Measurements from ENCODE around the gene STARD4.

Gene STARD4

GRCh38 chr5:111512375-111513130 lies at the start of gene STARD4:
Gene STARD4 (minus strand): TSS chr5:111512535. CDS start chr5:111507433, 5,102 bp downstream.
- no peaks in the 10 kb centered on the region for H3K27me3 Mint-ChIP-seq
- H3K36me3 Mint-ChIP-seq: no peaks in the 10 kb centered on the region
- peak within 1 kb of the TSS; percentile 100 for H3K4me3 Mint-ChIP-seq
- DNase-seq (ENCODE audit: low spot score in 2 of 2) (peak; percentile 79 to 93), ATAC-seq (ENCODE audit: low read depth) (peak; percentile 92)
- peaks cover 18% of the 10 kb centered on the region for H3K4me1 Mint-ChIP-seq
- H3K27ac Mint-ChIP-seq: peak within 1 kb of the TSS; percentile 94
- no peaks in the 10 kb centered on the region for H3K9me3 Mint-ChIP-seq

- H3K4me1 Mint-ChIP-seq: no peaks in the 10 kb centered on the region
- no peak overlapping the region for H3K4me3 Mint-ChIP-seq
- H3K27ac Mint-ChIP-seq: no peak overlapping the region
- no peak for ATAC-seq (ENCODE audit: low read depth)
- peaks cover 10% of the 10 kb centered on the region for H3K27me3 Mint-ChIP-seq
- H3K36me3 Mint-ChIP-seq: peaks cover 6% of the 10 kb centered on the region
- H3K9me3 Mint-ChIP-seq: peaks cover 6% of the 10 kb centered on the region
- DNase-seq (ENCODE audit: low spot score in 2 of 2): no peak
Observed at GRCh38 chr5:111559680-111560079, 47.3 kb upstream of the STARD4 start.

GRCh38 chr5:111557686-111558085 lies 45.4 kb upstream of the STARD4 start:
- ATAC-seq (ENCODE audit: low read depth) (no peak), DNase-seq (ENCODE audit: low spot score in 2 of 2) (no peak)
- H3K4me3 Mint-ChIP-seq: no peak overlapping the region
- H3K4me1 Mint-ChIP-seq: no peaks in the 10 kb centered on the region
- H3K36me3 Mint-ChIP-seq: peaks cover 6% of the 10 kb centered on the region
- H3K27ac Mint-ChIP-seq: no peak overlapping the region
- peaks cover 10% of the 10 kb centered on the region for H3K27me3 Mint-ChIP-seq
- peaks cover 6% of the 10 kb centered on the region for H3K9me3 Mint-ChIP-seq

- DNase-seq (ENCODE audit: low spot score in 2 of 2) (no peak), ATAC-seq (ENCODE audit: low read depth) (no peak)
- Mint-ChIP-seq H3K27me3 (peaks cover 7% of the 10 kb centered on the region), H3K27ac (no peak overlapping the region), H3K4me3 (no peak overlapping the region), H3K36me3 (peaks cover 6% of the 10 kb centered on the region), H3K9me3 (peaks cover 6% of the 10 kb centered on the region), H3K4me1 (no peaks in the 10 kb centered on the region)
Observed at GRCh38 chr5:111557111-111557510, 44.8 kb upstream of the STARD4 start.

- no peak for ATAC-seq (ENCODE audit: low read depth)
- H3K4me3 Mint-ChIP-seq: no peak overlapping the region
- peaks cover 10% of the 10 kb centered on the region for H3K27me3 Mint-ChIP-seq
- H3K9me3 Mint-ChIP-seq: peaks cover 6% of the 10 kb centered on the region
- DNase-seq (ENCODE audit: low spot score in 2 of 2): no peak
- peaks cover 2% of the 10 kb centered on the region for H3K4me1 Mint-ChIP-seq
- H3K36me3 Mint-ChIP-seq: peaks cover 6% of the 10 kb centered on the region
- H3K27ac Mint-ChIP-seq: no peak overlapping the region
Observed at GRCh38 chr5:111556501-111556900, 44.2 kb upstream of the STARD4 start.

- Mint-ChIP-seq H3K27ac (no peak overlapping the region), H3K27me3 (peaks cover 9% of the 10 kb centered on the region), H3K4me1 (peaks cover 2% of the 10 kb centered on the region), H3K4me3 (no peak overlapping the region), H3K9me3 (peaks cover 6% of the 10 kb centered on the region), H3K36me3 (peaks cover 6% of the 10 kb centered on the region)
- ATAC-seq (ENCODE audit: low read depth) (no peak), DNase-seq (ENCODE audit: low spot score in 2 of 2) (no peak)
Observed at GRCh38 chr5:111555760-111556159, 43.4 kb upstream of the STARD4 start.

- Mint-ChIP-seq H3K4me1 (peaks cover 5% of the 10 kb centered on the region), H3K9me3 (no peaks in the 10 kb centered on the region), H3K27me3 (peaks cover 8% of the 10 kb centered on the region)
Observed at GRCh38 chr5:111553868-111554267, 41.5 kb upstream of the STARD4 start.

GRCh38 chr5:111552896-111553295 lies 40.6 kb upstream of the STARD4 start:
- DNase-seq (ENCODE audit: low spot score in 2 of 2) (no peak), ATAC-seq (ENCODE audit: low read depth) (no peak)
- Mint-ChIP-seq H3K9me3 (no peaks in the 10 kb centered on the region), H3K4me3 (no peak overlapping the region), H3K27me3 (peaks cover 8% of the 10 kb centered on the region), H3K27ac (no peak overlapping the region), H3K4me1 (peaks cover 5% of the 10 kb centered on the region), H3K36me3 (no peaks in the 10 kb centered on the region)

More at GRCh38 chr5:111553868-111554267, 41.5 kb upstream of the STARD4 start:
- DNase-seq (ENCODE audit: low spot score in 2 of 2) (no peak), ATAC-seq (ENCODE audit: low read depth) (no peak)
- no peaks in the 10 kb centered on the region for H3K36me3 Mint-ChIP-seq
- H3K27ac Mint-ChIP-seq: no peak overlapping the region
- H3K4me3 Mint-ChIP-seq: no peak overlapping the region

- DNase-seq (ENCODE audit: low spot score in 2 of 2): no peak
- ATAC-seq (ENCODE audit: low read depth): no peak
- H3K27me3 Mint-ChIP-seq: peaks cover 8% of the 10 kb centered on the region
Observed at GRCh38 chr5:111552492-111552891, 40.2 kb upstream of the STARD4 start.

GRCh38 chr5:111551569-111552275 lies 39.4 kb upstream of the STARD4 start:
- Mint-ChIP-seq H3K27ac (no peak overlapping the region), H3K9me3 (no peaks in the 10 kb centered on the region), H3K36me3 (no peaks in the 10 kb centered on the region), H3K4me1 (peaks cover 5% of the 10 kb centered on the region), H3K4me3 (no peak overlapping the region), H3K27me3 (peaks cover 11% of the 10 kb centered on the region)
- DNase-seq (ENCODE audit: low spot score in 2 of 2): no peak
- no peak for ATAC-seq (ENCODE audit: low read depth)

More at GRCh38 chr5:111552492-111552891, 40.2 kb upstream of the STARD4 start:
- no peak overlapping the region for H3K27ac Mint-ChIP-seq
- H3K9me3 Mint-ChIP-seq: no peaks in the 10 kb centered on the region
- no peaks in the 10 kb centered on the region for H3K36me3 Mint-ChIP-seq
- H3K4me1 Mint-ChIP-seq: peaks cover 5% of the 10 kb centered on the region
- no peak overlapping the region for H3K4me3 Mint-ChIP-seq

GRCh38 chr5:111551161-111551560 lies 38.8 kb upstream of the STARD4 start:
- Mint-ChIP-seq H3K27me3 (peaks cover 13% of the 10 kb centered on the region), H3K9me3 (no peaks in the 10 kb centered on the region), H3K27ac (no peak overlapping the region), H3K36me3 (no peaks in the 10 kb centered on the region), H3K4me3 (no peak overlapping the region), H3K4me1 (peaks cover 5% of the 10 kb centered on the region)
- no peak for DNase-seq (ENCODE audit: low spot score in 2 of 2)
- ATAC-seq (ENCODE audit: low read depth): no peak

GRCh38 chr5:111550282-111551020 lies 38.1 kb upstream of the STARD4 start:
- Mint-ChIP-seq H3K4me3 (no peak overlapping the region), H3K27me3 (peaks cover 13% of the 10 kb centered on the region), H3K36me3 (no peaks in the 10 kb centered on the region), H3K27ac (no peak overlapping the region), H3K9me3 (no peaks in the 10 kb centered on the region), H3K4me1 (peaks cover 5% of the 10 kb centered on the region)
- ATAC-seq (ENCODE audit: low read depth): peak; percentile 81
- peak; percentile 64 to 71 for DNase-seq (ENCODE audit: low spot score in 2 of 2)

GRCh38 chr5:111548992-111549649 lies 36.8 kb upstream of the STARD4 start:
- no peak for DNase-seq (ENCODE audit: low spot score in 2 of 2)
- Mint-ChIP-seq H3K4me1 (peaks cover 5% of the 10 kb centered on the region), H3K27me3 (peaks cover 13% of the 10 kb centered on the region), H3K4me3 (no peak overlapping the region), H3K36me3 (no peaks in the 10 kb centered on the region), H3K9me3 (no peaks in the 10 kb centered on the region), H3K27ac (no peak overlapping the region)
- no peak for ATAC-seq (ENCODE audit: low read depth)
